ENCODE results near the gene PI16.

PI16 gene

GRCh38 chr6:36958775-36959554 is 4.4 kb downstream of the PI16 start:
- DNase-seq (ENCODE audit: low read depth): no peak

GRCh38 chr6:36959555-36960250 is 5.2 kb downstream of the PI16 start:
- DNase-seq (ENCODE audit: low read depth): no peak

GRCh38 chr6:36961441-36962435 is 7.2 kb downstream of the PI16 start:
- DNase-seq (ENCODE audit: low read depth): no peak

GRCh38 chr6:36962874-36963273 is 8.3 kb downstream of the PI16 start:
- DNase-seq (ENCODE audit: low read depth): peak; percentile 59

- DNase-seq (ENCODE audit: low read depth): no peak
These were observed 9.1 kb downstream of the PI16 start for GRCh38 chr6:36963451-36964290.

GRCh38 chr6:36964349-36964748 is 9.8 kb downstream of the PI16 start:
- DNase-seq (ENCODE audit: low read depth): no peak

- DNase-seq (ENCODE audit: low read depth): no peak
These were observed 10.4 kb downstream of the PI16 start for GRCh38 chr6:36964908-36965307.

- no peak for DNase-seq (ENCODE audit: low read depth)
These were observed 12.8 kb downstream of the PI16 start for GRCh38 chr6:36967301-36967700.

- no peak for DNase-seq (ENCODE audit: low read depth)
These were observed 13.2 kb downstream of the PI16 start for GRCh38 chr6:36967757-36968156.

GRCh38 chr6:36968266-36968977 is 13.9 kb downstream of the PI16 start:
- no peak for DNase-seq (ENCODE audit: low read depth)

- DNase-seq (ENCODE audit: low read depth): no peak
These were observed 14.7 kb downstream of the PI16 start for GRCh38 chr6:36969240-36969691.

GRCh38 chr6:36969988-36970891 is 15.7 kb downstream of the PI16 start:
- DNase-seq (ENCODE audit: low read depth): no peak

GRCh38 chr6:36970892-36971842 is 16.6 kb downstream of the PI16 start:
- DNase-seq (ENCODE audit: low read depth): no peak

- no peak for DNase-seq (ENCODE audit: low read depth)
These were observed 17.6 kb downstream of the PI16 start for GRCh38 chr6:36971921-36972673.

GRCh38 chr6:36973190-36973589 is 18.7 kb downstream of the PI16 start:
- no peak for DNase-seq (ENCODE audit: low read depth)

GRCh38 chr6:36973647-36974046 is 19.1 kb downstream of the PI16 start:
- no peak for DNase-seq (ENCODE audit: low read depth)

GRCh38 chr6:36975231-36976006 is 20.9 kb downstream of the PI16 start:
- DNase-seq (ENCODE audit: low read depth): no peak
